WTC11 (cell line): ENCODE measurements around the gene CALN1.

Source experiments
- FOXK1 ChIP-seq: sonication (generic); formaldehyde crosslinking; IDR thresholded peaks from 2 replicates; pipeline ENCODE4 v1.8.0; 2022; ENCODE audit warnings: mild to moderate bottlenecking, moderate library complexity, missing genetic modification reagents
- MXD4 ChIP-seq: fragments of 250-450 bp; sonication (Bioruptor Pico); IDR thresholded peaks from 2 replicates; pipeline ENCODE4 v1.8.0; 2021; ENCODE audit warnings: mild to moderate bottlenecking, moderate library complexity, borderline replicate concordance
- MYBL2 ChIP-seq: sonication (generic); formaldehyde crosslinking; IDR thresholded peaks from 2 replicates; pipeline ENCODE4 v1.8.1; 2023; ENCODE audit warnings: mild to moderate bottlenecking, moderate library complexity, missing genetic modification reagents
- NR1H2 ChIP-seq: sonication (generic); formaldehyde crosslinking; IDR thresholded peaks from 2 replicates; pipeline ENCODE4 v1.9.0; 2021; ENCODE audit warnings: mild to moderate bottlenecking, moderate library complexity, missing genetic modification reagents
- OVOL2 ChIP-seq: fragments of 250-450 bp; sonication (Bioruptor Pico); IDR thresholded peaks from 2 replicates; pipeline ENCODE4 v1.9.0; 2021; ENCODE audit warnings: mild to moderate bottlenecking, borderline replicate concordance
- SMAD3 ChIP-seq: sonication (generic); formaldehyde crosslinking; IDR thresholded peaks from 2 replicates; pipeline ENCODE4 v1.8.0; 2022; ENCODE audit warnings: missing genetic modification reagents, mild to moderate bottlenecking, borderline replicate concordance
- USF2 ChIP-seq: sonication (generic); formaldehyde crosslinking; IDR thresholded peaks from 2 replicates; pipeline ENCODE4 v1.8.1; 2023; ENCODE audit warnings: mild to moderate bottlenecking, missing genetic modification reagents, moderate library complexity
- ZNF138 ChIP-seq: sonication (generic); formaldehyde crosslinking; conservative IDR thresholded peaks from 2 replicates; pipeline ENCODE4 v1.8.1; 2022; ENCODE audit warnings: mild to moderate bottlenecking, moderate library complexity, missing genetic modification reagents
- ZNF232 ChIP-seq: sonication (generic); formaldehyde crosslinking; IDR thresholded peaks from 2 replicates; pipeline ENCODE4 v1.8.0; 2022; ENCODE audit warnings: mild to moderate bottlenecking, missing genetic modification reagents
- ZNF423 ChIP-seq: fragments of 250-450 bp; sonication (Bioruptor Pico); IDR thresholded peaks from 2 replicates; pipeline ENCODE4 v2.1.2; 2022; ENCODE audit warnings: mild to moderate bottlenecking, moderate library complexity
- TF ChIP-seq, protein P1 (sequence below): fragments of 200-600 bp; IDR thresholded peaks from 2 replicates; pipeline ENCODE4 v1.8.0; 2022; ENCODE audit warnings: antibody characterized with exemption
- TF ChIP-seq, protein P2 (sequence below): sonication (generic); formaldehyde crosslinking; IDR thresholded peaks from 2 replicates; pipeline ENCODE4 v1.8.1; 2023; ENCODE audit warnings: mild to moderate bottlenecking, missing genetic modification reagents

- TF ChIP-seq, protein P1, sequence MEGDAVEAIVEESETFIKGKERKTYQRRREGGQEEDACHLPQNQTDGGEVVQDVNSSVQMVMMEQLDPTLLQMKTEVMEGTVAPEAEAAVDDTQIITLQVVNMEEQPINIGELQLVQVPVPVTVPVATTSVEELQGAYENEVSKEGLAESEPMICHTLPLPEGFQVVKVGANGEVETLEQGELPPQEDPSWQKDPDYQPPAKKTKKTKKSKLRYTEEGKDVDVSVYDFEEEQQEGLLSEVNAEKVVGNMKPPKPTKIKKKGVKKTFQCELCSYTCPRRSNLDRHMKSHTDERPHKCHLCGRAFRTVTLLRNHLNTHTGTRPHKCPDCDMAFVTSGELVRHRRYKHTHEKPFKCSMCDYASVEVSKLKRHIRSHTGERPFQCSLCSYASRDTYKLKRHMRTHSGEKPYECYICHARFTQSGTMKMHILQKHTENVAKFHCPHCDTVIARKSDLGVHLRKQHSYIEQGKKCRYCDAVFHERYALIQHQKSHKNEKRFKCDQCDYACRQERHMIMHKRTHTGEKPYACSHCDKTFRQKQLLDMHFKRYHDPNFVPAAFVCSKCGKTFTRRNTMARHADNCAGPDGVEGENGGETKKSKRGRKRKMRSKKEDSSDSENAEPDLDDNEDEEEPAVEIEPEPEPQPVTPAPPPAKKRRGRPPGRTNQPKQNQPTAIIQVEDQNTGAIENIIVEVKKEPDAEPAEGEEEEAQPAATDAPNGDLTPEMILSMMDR, result no peak
- TF ChIP-seq MXD4 (CRISPR knock-in tag), result no peak
- no peak for TF ChIP-seq FOXK1 (CRISPR knock-in tag)
- no peak for TF ChIP-seq ZNF423 (CRISPR knock-in tag)
- no peak for TF ChIP-seq NR1H2 (CRISPR knock-in tag)
- no peak for TF ChIP-seq USF2 (CRISPR knock-in tag)
- no peak for TF ChIP-seq ZNF232 (CRISPR knock-in tag)
- no peak for TF ChIP-seq SMAD3 (CRISPR knock-in tag)
- no peak for TF ChIP-seq MYBL2 (CRISPR knock-in tag)
- no peak for TF ChIP-seq ZNF138 (CRISPR knock-in tag)
- TF ChIP-seq OVOL2, result no peak
- TF ChIP-seq, protein P2, sequence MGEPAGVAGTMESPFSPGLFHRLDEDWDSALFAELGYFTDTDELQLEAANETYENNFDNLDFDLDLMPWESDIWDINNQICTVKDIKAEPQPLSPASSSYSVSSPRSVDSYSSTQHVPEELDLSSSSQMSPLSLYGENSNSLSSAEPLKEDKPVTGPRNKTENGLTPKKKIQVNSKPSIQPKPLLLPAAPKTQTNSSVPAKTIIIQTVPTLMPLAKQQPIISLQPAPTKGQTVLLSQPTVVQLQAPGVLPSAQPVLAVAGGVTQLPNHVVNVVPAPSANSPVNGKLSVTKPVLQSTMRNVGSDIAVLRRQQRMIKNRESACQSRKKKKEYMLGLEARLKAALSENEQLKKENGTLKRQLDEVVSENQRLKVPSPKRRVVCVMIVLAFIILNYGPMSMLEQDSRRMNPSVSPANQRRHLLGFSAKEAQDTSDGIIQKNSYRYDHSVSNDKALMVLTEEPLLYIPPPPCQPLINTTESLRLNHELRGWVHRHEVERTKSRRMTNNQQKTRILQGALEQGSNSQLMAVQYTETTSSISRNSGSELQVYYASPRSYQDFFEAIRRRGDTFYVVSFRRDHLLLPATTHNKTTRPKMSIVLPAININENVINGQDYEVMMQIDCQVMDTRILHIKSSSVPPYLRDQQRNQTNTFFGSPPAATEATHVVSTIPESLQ (CRISPR knock-in tag), result no peak
Observed at GRCh38 chr7:72409638-72410015, 2.5 kb downstream of the CALN1 start.
